NCI-H226 (cell line): ENCODE results near the gene L3HYPDH.

Experiments
- DNase-seq: peaks from one replicate; pipeline ENCODE4 v3.0.0-alpha.2; 2015

L3HYPDH gene

DNA sequence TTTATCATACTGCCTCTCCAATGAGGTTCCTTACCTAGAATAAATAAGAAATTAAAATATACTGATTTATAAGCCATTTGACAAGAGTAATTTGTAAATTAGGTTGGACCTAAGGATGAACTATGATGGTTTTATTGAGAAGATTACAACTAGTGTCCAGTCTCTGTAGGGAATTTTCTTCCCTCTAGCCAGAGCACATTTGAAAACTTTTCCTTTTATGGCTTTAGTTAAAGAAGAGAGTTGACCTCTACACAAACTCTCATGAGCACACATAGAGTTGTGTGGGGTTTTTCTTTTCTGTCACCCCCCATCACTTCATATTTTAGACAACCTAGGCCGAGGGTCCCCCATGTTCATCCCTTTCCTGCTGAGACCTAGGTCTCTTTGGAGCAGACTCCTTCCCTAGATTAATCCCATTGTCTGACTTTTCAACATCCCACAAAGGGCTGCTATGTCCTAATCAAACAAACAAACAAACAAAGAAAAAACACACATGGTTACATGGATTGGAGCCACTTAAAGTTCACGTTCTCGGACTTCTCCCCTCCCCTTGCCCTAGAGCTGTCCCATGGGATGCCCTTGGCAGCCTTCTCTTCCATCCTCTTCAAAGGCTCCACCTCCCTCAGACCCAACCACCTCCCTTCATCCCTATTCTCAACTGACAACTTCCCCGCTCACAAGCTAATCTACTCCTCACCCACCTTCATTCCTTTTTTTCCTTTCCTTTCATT, 59.7 kb downstream of the L3HYPDH start:
- no peak for DNase-seq
